Naive thymus-derived CD4-positive, alpha-beta T cell (primary cell): ENCODE results near the gene SVIL. TPM values are rescaled to one million over a fixed set of nuclear protein-coding genes. Genes with fewer than 3 reads are reported as not detected.

Experiments used
- ATAC-seq: fragments of 150-1000 bp; cut with Tn5 transposase; 2 replicates; pipeline ENCODE4 v1.10.0; 2021; ENCODE audit warnings: mild to moderate bottlenecking, moderate library complexity
- CTCF ChIA-PET: fragments of 350-600 bp; sonication (Branson Sonifier 250); formaldehyde crosslinking; loops from one replicate; lab custom pipeline; 2021; ENCODE audit warnings: antibody characterized with exemption; lab: Charles Lee
- POLR2A ChIA-PET: fragments of 350-600 bp; sonication (Branson Sonifier 250); formaldehyde crosslinking; loops from one replicate; lab custom pipeline; 2021; ENCODE audit warnings: antibody characterized with exemption, inconsistent platforms; lab: Charles Lee
- DNase-seq, 9 donors: peaks; one replicate each; pipeline versions ENCODE4 v3.0.0 to v3.0.0-alpha.2; 2020 to 2022; ENCODE audit warnings: mixed read lengths in 1 of 9
- H3K27ac ChIP-seq: one replicate; pipeline ENCODE4 v1.7.0; 2013; ENCODE audit warnings: mild to moderate bottlenecking, low read depth, low read length, moderate library complexity
- H3K27me3 ChIP-seq, 2 donors: one replicate each; pipeline ENCODE4 v1.7.0; 2013; ENCODE audit warnings: low read length in 2 of 2, mild to moderate bottlenecking in 2 of 2, moderate library complexity in 2 of 2; ENCODE audit not compliant: control insufficient read depth in 2 of 2, insufficient read depth in 2 of 2
- H3K36me3 ChIP-seq, 3 experiments: 1 replicate in 2 of 3; 2 replicates in 1 of 3; pipeline ENCODE4 v1.7.0; 2013; ENCODE audit warnings: low read length in 3 of 3, mild to moderate bottlenecking in 3 of 3, moderate library complexity in 1 of 3; ENCODE audit not compliant: insufficient read depth in 3 of 3, control insufficient read depth in 2 of 3
- H3K4me1 ChIP-seq, 2 donors: one replicate each; pipeline ENCODE4 v1.7.0; 2013; ENCODE audit warnings: low read length in 2 of 2, mild to moderate bottlenecking in 2 of 2, moderate library complexity in 1 of 2; ENCODE audit not compliant: control insufficient read depth in 2 of 2, insufficient read depth in 2 of 2
- H3K4me3 ChIP-seq: 2 replicates; pipeline ENCODE4 v1.7.0; 2013; ENCODE audit warnings: mild to moderate bottlenecking, low read length
- H3K9me3 ChIP-seq, 3 experiments: 1 replicate in 2 of 3; 2 replicates in 1 of 3; pipeline ENCODE4 v1.7.0; 2013; ENCODE audit warnings: low read length in 3 of 3; ENCODE audit not compliant: control insufficient read depth in 2 of 3
- H3K27ac Mint-ChIP-seq, 9 donors: one replicate each; pipeline ENCODE4 v1.8.0; 2020 to 2022; ENCODE audit warnings: mixed read lengths in 9 of 9, mild to moderate bottlenecking in 8 of 9, moderate library complexity in 5 of 9, inconsistent platforms in 2 of 9
- H3K27me3 Mint-ChIP-seq, 5 donors: one replicate each; pipeline ENCODE4 v1.8.0; 2021 to 2022; ENCODE audit warnings: mixed read lengths in 5 of 5, mild to moderate bottlenecking in 1 of 5
- H3K36me3 Mint-ChIP-seq, 5 donors: one replicate each; pipeline ENCODE4 v1.8.0; 2020 to 2022; ENCODE audit warnings: mixed read lengths in 5 of 5, mild to moderate bottlenecking in 3 of 5, inconsistent platforms in 1 of 5
- H3K4me1 Mint-ChIP-seq, 7 donors: one replicate each; pipeline ENCODE4 v1.8.0; 2020 to 2022; ENCODE audit warnings: mixed read lengths in 7 of 7, mild to moderate bottlenecking in 3 of 7, inconsistent platforms in 1 of 7
- H3K4me3 Mint-ChIP-seq, 10 donors: one replicate each; pipeline ENCODE4 v1.8.0; 2020 to 2022; ENCODE audit warnings: mild to moderate bottlenecking in 10 of 10, mixed read lengths in 10 of 10, moderate library complexity in 6 of 10, inconsistent platforms in 2 of 10
- H3K9me3 Mint-ChIP-seq, 11 donors: one replicate each; pipeline ENCODE4 v1.8.0; 2020 to 2022; ENCODE audit warnings: mixed read lengths in 11 of 11, mild to moderate bottlenecking in 4 of 11, inconsistent platforms in 1 of 11, moderate library complexity in 1 of 11
- intact Hi-C, 2 donors: fragments of 100-400 bp; cut with micrococcal nuclease; formaldehyde crosslinking; loops; one replicate each; pipeline ENCODE4 v1.15.1; 2023
- polyA plus RNA-seq, 2 donors: library from polyadenylated mRNA; unstranded; fragments of 300-500 nt; fragmentation: Illumina TruSeq; gene quantifications; one replicate each; pipeline ENCODE4 v1.2.3, GENCODE V29; 2021
- total RNA-seq, 6 experiments: library from RNA in 5 of 6; stranded (reverse) in 5 of 6; gene quantifications; 1 replicate in 5 of 6; 2 replicates in 1 of 6; pipeline ENCODE4 v1.2.3 and lab custom pipeline; 2021 to 2026

SVIL gene
- total and polyA plus RNA-seq, 7 experiments from 2014 or later: 8.7 to 48.9 (median 20.3) TPM

DNA sequence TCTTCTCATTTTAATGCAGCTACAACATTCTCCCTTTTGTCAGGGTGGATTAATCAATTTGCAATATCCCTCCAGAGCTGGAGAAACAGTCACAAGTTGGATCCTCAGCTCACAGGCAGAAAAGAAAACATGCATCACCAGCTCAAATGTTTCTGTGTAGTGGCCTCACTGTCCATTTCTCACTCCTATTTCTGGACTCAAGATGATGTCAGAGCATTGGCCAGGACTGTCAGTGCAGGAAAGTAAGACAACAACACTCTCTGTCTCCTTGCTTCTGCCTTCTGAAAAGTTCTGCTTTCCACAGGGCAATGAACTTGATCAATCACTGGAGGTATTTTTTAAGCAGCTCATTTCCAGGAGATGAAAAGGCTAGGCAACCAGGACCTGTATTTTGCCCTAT lies 8.2 kb upstream of the SVIL start:
- intact Hi-C loops: no loop called here
- Histone ChIP-seq H3K27me3 (no peaks in the 10 kb centered on the region), H3K4me3 (no peak overlapping the region), H3K4me1 (peaks cover 0 to 15% of the 10 kb centered on the region in 2 donors), H3K9me3 (no peaks in the 10 kb centered on the region), H3K36me3 (no peaks in the 10 kb centered on the region), H3K27ac (no peak overlapping the region)
- DNase-seq (no peak), ATAC-seq (no peak)
- Mint-ChIP-seq H3K27me3 (peaks cover 0 to 5% (median 0%) of the 10 kb centered on the region in 5 donors), H3K27ac (no peak overlapping the region), H3K4me1 (peaks cover 16 to 44% (median 32%) of the 10 kb centered on the region in 7 donors), H3K9me3 (no peaks in the 10 kb centered on the region), H3K36me3 (peaks cover 0 to 28% (median 9%) of the 10 kb centered on the region in 5 donors), H3K4me3 (no peak overlapping the region)
- ChIA-PET POLR2A (no interaction called here), CTCF (no interaction called here)

DNA sequence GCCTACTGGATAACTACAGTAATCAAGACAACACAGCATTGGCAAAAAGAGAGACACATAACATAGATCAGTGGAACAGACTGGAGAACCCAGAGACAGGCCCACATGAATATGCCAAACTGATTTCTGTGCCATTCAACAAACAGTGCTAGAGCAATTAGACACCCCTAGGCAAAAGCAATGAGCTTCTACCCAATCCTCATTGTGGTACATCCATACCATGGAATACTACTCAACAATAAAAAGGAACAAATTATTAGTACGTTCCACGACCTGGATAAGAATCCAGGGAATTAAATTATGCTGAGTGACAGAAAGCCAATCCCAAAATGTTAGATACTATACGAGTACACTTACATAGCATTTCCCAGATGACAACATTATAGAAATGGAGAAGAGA lies 2.8 kb upstream of the SVIL start:
- Mint-ChIP-seq H3K9me3 (no peaks in the 10 kb centered on the region), H3K36me3 (peaks cover under 1 to 21% (median 16%) of the 10 kb centered on the region in 5 donors), H3K4me3 (no peak overlapping the region), H3K27ac (no peak overlapping the region), H3K4me1 (peaks cover 25 to 53% (median 46%) of the 10 kb centered on the region in 7 donors), H3K27me3 (no peaks in the 10 kb centered on the region)
- ATAC-seq: no peak
- no peak overlapping the region for H3K27ac ChIP-seq
- H3K9me3 ChIP-seq: no peaks in the 10 kb centered on the region
- no peaks in the 10 kb centered on the region for H3K36me3 ChIP-seq
- intact Hi-C loops: loop anchor here in 1 of 2 donors (2.0 kb wide), 1 partner anchor 43 kb away; no protein-coding TSS in a partner anchor
- DNase-seq: no peak
- no peaks in the 10 kb centered on the region for H3K27me3 ChIP-seq
- H3K4me1 ChIP-seq: peaks cover 14 to 16% of the 10 kb centered on the region in 2 donors
- ChIA-PET CTCF (interaction anchor here (0.6 kb wide), 1 partner anchor 16 kb away, joined by 4 read pairs; no protein-coding TSS in a partner anchor), POLR2A (no interaction called here)
- H3K4me3 ChIP-seq: no peak overlapping the region

DNA sequence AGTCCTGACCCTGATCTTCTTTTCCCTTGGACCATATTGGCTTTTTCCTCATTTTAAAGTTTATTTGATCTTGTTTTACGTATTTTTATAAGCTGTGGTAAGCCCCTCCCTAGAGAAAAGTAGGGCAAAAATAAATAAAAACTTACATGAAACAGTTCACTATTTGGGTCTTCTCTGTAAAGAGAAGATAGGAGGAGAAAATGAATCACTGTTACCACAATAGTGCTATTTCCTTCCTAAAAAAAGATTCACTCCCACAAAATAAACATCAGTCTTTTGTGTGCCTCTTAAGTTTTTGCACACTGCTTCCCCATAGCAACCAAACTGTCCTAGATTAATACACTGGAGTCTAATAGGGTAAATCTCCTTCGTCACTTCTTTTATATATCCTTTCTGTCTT lies 1.4 kb upstream of the SVIL start:
- CTCF ChIA-PET: interaction anchor here (1.6 kb wide), 1 partner anchor 99 kb away, joined by 3 read pairs; no protein-coding TSS in a partner anchor

DNA sequence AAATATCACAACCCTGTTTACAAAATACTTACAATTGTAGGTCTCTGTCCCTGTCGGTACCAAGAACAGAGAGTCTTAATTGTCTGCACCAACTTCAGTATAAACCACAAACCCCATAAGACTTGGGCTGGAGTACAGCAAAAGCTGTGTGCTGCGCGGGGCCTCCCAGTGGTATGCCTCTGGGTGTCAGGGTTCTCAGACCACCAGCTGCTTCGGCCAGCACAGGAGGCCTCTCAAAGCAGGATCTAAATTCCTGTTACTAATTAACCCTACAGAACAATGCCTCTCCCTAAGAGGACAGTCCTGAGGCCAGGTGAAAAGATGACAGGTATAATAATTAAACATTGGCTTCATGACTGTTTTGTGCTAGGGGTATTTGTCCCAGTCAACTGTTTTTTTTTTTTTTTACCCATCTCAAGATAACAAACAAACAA lies 957 bp upstream of the SVIL start:
- no peak overlapping the region for H3K27ac ChIP-seq
- peaks cover 2 to 27% (median 18%) of the 10 kb centered on the region in 5 donors for H3K36me3 Mint-ChIP-seq
- peak in 2 of 9 donors; percentile 5 to 13 for DNase-seq

More for the DNA sequence above, 1.4 kb upstream of the SVIL start:
- no peaks in the 10 kb centered on the region for H3K9me3 ChIP-seq
- peaks cover 14 to 16% of the 10 kb centered on the region in 2 donors for H3K4me1 ChIP-seq
- H3K36me3 ChIP-seq: no peaks in the 10 kb centered on the region
- H3K27ac Mint-ChIP-seq: peak overlapping the region in 7 of 9 donors; percentile 7 to 80 (median 23)
- H3K36me3 Mint-ChIP-seq: peaks cover 2 to 23% (median 16%) of the 10 kb centered on the region in 5 donors
- peak overlapping the region in 8 of 10 donors; percentile 14 to 67 (median 50) for H3K4me3 Mint-ChIP-seq
- peaks cover 25 to 58% (median 44%) of the 10 kb centered on the region in 7 donors for H3K4me1 Mint-ChIP-seq
- intact Hi-C loops: loop anchor here in 1 of 2 donors (1.0 to 2.0 kb wide), 2 partner anchors 45 to 99 kb away; no protein-coding TSS in a partner anchor
- DNase-seq (peak in 2 of 9 donors; percentile 6 to 7), ATAC-seq (peak; percentile 80)
- H3K9me3 Mint-ChIP-seq: no peaks in the 10 kb centered on the region
- POLR2A ChIA-PET: no interaction called here
- no peaks in the 10 kb centered on the region for H3K27me3 ChIP-seq
- no peaks in the 10 kb centered on the region for H3K27me3 Mint-ChIP-seq
- no peak overlapping the region for H3K27ac ChIP-seq
- H3K4me3 ChIP-seq: no peak overlapping the region

DNA sequence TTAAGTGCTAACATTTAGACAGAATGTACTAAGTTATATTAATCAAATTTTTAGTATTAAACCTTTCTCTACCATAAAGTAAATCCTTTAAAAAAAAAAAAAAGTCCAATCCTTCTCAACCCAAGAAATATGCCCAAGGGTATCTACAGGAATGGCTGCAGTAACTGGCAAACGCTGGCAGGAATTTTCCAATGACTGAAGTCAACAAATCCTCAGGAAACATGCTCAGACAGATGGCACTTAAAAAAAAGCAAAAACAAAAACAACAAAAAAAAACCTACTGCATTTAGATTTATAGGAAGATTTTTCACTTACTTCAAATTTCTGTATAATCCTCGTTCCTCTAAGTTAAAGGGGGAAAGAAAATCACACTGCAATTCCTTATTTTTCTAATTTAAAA lies 666 bp downstream of the SVIL start:
- H3K4me1 Mint-ChIP-seq: peaks cover 25 to 58% (median 45%) of the 10 kb centered on the region in 7 donors
- H3K9me3 Mint-ChIP-seq: no peaks in the 10 kb centered on the region
- ChIA-PET POLR2A (no interaction called here), CTCF (no interaction called here)
- Histone ChIP-seq H3K36me3 (no peaks in the 10 kb centered on the region), H3K4me3 (no peak overlapping the region), H3K9me3 (no peaks in the 10 kb centered on the region), H3K4me1 (peaks cover 14 to 16% of the 10 kb centered on the region in 2 donors), H3K27me3 (no peaks in the 10 kb centered on the region), H3K27ac (no peak overlapping the region)
- H3K36me3 Mint-ChIP-seq: peaks cover 0 to 21% (median 9%) of the 10 kb centered on the region in 5 donors
- ATAC-seq (no peak), DNase-seq (no peak)
- H3K27me3 Mint-ChIP-seq: no peaks in the 10 kb centered on the region
- intact Hi-C loops: no loop called here
- H3K4me3 Mint-ChIP-seq: no peak overlapping the region
- H3K27ac Mint-ChIP-seq: peak overlapping the region in 1 of 9 donors; percentile 80

More for the DNA sequence above, 957 bp upstream of the SVIL start:
- CTCF ChIA-PET: interaction anchor here (0.6 to 1.6 kb wide), 3 partner anchors 12 to 749 kb away, joined by 3 to 5 read pairs (median 4); no protein-coding TSS in a partner anchor
- Mint-ChIP-seq H3K27me3 (no peaks in the 10 kb centered on the region), H3K9me3 (no peaks in the 10 kb centered on the region), H3K4me1 (peaks cover 25 to 60% (median 48%) of the 10 kb centered on the region in 7 donors), H3K27ac (peak overlapping the region in 7 of 9 donors; percentile 21 to 80 (median 32)), H3K4me3 (peak overlapping the region in 8 of 10 donors; percentile 34 to 67 (median 51))
- Histone ChIP-seq H3K36me3 (no peaks in the 10 kb centered on the region), H3K4me3 (no peak overlapping the region), H3K4me1 (peaks cover 14 to 16% of the 10 kb centered on the region in 2 donors), H3K27me3 (no peaks in the 10 kb centered on the region), H3K9me3 (no peaks in the 10 kb centered on the region)
- intact Hi-C loops: loop anchor here in 1 of 2 donors (1.0 to 2.0 kb wide), 3 partner anchors 13 to 100 kb away; no protein-coding TSS in a partner anchor
- POLR2A ChIA-PET: no interaction called here
- ATAC-seq: peak; percentile 56

DNA sequence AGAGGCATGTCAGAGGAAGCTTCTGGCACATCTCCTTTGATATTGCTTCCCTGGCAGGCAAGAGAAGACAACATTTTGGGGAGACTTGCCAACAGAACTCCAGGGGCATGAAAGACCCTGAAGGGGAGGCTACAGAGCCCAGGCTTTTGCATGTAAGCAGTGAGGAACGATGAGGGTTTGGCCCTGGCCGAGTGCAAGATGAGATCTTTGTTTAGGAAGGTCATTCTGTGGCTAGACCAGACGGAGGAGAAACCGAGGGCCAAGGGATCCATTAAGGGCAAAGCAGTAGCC lies 3.8 kb downstream of the SVIL start:
- DNase-seq (no peak), ATAC-seq (no peak)
- Histone ChIP-seq H3K27me3 (no peaks in the 10 kb centered on the region), H3K27ac (no peak overlapping the region), H3K4me1 (peaks cover 7 to 8% of the 10 kb centered on the region in 2 donors), H3K9me3 (no peaks in the 10 kb centered on the region), H3K4me3 (no peak overlapping the region), H3K36me3 (no peaks in the 10 kb centered on the region)
- ChIA-PET CTCF (interaction anchor here (1.6 kb wide), 1 partner anchor 104 kb away, joined by 3 read pairs; no protein-coding TSS in a partner anchor), POLR2A (no interaction called here)
- peaks cover 0 to 4% (median 0%) of the 10 kb centered on the region in 5 donors for H3K27me3 Mint-ChIP-seq
- H3K27ac Mint-ChIP-seq: peak overlapping the region in 1 of 9 donors; percentile 31
- no peak overlapping the region for H3K4me3 Mint-ChIP-seq
- H3K9me3 Mint-ChIP-seq: no peaks in the 10 kb centered on the region
- peaks cover 0 to 22% (median 7%) of the 10 kb centered on the region in 5 donors for H3K36me3 Mint-ChIP-seq
- H3K4me1 Mint-ChIP-seq: peaks cover 19 to 62% (median 50%) of the 10 kb centered on the region in 7 donors
- intact Hi-C loops: no loop called here
